HG03064 (cell line): ENCODE measurements around the gene ZMYM5.
A peak's percentile ranks its signal among the peaks of the same experiment; 100 is the strongest.
"Not testable (repeated sequence)": the region's sequence is repeated elsewhere in the genome, so short reads cannot be mapped to it uniquely, and the experiment has no call there.

Experiments
- ATAC-seq: cut with Tn5 transposase; IDR thresholded peaks from one replicate; pipeline ENCODE4 v1.9.1; 2021; ENCODE audit warnings: low read depth; ENCODE audit not compliant: unreplicated experiment

The ZMYM5 gene

GRCh38 chr13:19822673-19823072, 40.8 kb downstream of the ZMYM5 start:
- no peak for ATAC-seq

- ATAC-seq: no peak
Observed at GRCh38 chr13:19818223-19818842, 45.1 kb downstream of the ZMYM5 start.

- ATAC-seq: no peak
Observed at GRCh38 chr13:19817510-19818158, 45.8 kb downstream of the ZMYM5 start.

GRCh38 chr13:19817106-19817505, 46.3 kb downstream of the ZMYM5 start:
- ATAC-seq: no peak

- not testable (repeated sequence) for ATAC-seq
Observed at GRCh38 chr13:19815842-19816241, 47.6 kb downstream of the ZMYM5 start.

- no peak for ATAC-seq
Observed at GRCh38 chr13:19810996-19811881, 52.2 kb downstream of the ZMYM5 start.

GRCh38 chr13:19810151-19810550, 53.3 kb downstream of the ZMYM5 start:
- ATAC-seq: no peak

GRCh38 chr13:19805765-19806164, 57.7 kb downstream of the ZMYM5 start:
- no peak for ATAC-seq

- no peak for ATAC-seq
Observed at GRCh38 chr13:19795956-19796355, 67.5 kb downstream of the ZMYM5 start.

GRCh38 chr13:19794631-19795030, 68.8 kb downstream of the ZMYM5 start:
- ATAC-seq: no peak

GRCh38 chr13:19791953-19792537, 71.4 kb downstream of the ZMYM5 start:
- ATAC-seq: no peak

- ATAC-seq: peak; percentile 90
Observed at GRCh38 chr13:19782727-19783682, 80.4 kb downstream of the ZMYM5 start, which contains the start of gene PSPC1. PSPC1 (minus strand) TSS chr13:19782945; CDS start chr13:19782757, 188 bp downstream.

- peak; percentile 30 for ATAC-seq
Observed at GRCh38 chr13:19782049-19782726, 81.3 kb downstream of the ZMYM5 start.

- ATAC-seq: no peak
Observed at GRCh38 chr13:19781526-19781925, 81.9 kb downstream of the ZMYM5 start.

GRCh38 chr13:19780753-19781418, 82.6 kb downstream of the ZMYM5 start:
- ATAC-seq: not testable (repeated sequence)
